Activated CD8-positive, alpha-beta T cell treated with anti-CD3 and anti-CD28 coated beads for 36 hours (primary cell): ENCODE data around the gene PLA2G3. TPM values are rescaled to one million over a fixed set of nuclear protein-coding genes. Genes with fewer than 3 reads are reported as not detected.
"Not testable (repeated sequence)": the region's sequence is repeated elsewhere in the genome, so short reads cannot be mapped to it uniquely, and the experiment has no call there.

ENCODE experiments used
- ATAC-seq: fragments of 200-7000 bp; cut with Tn5 transposase; one replicate; pipeline ENCODE4 v1.10.0; 2021; ENCODE audit warnings: mild to moderate bottlenecking, moderate library complexity
- CTCF ChIA-PET: fragments of 350-600 bp; sonication (Branson Sonifier 250); formaldehyde crosslinking; loops from one replicate; lab custom pipeline; 2021; ENCODE audit warnings: antibody characterized with exemption; lab: Charles Lee
- POLR2A ChIA-PET: fragments of 350-600 bp; sonication (Branson Sonifier 250); formaldehyde crosslinking; loops from one replicate; lab custom pipeline; 2021; ENCODE audit warnings: antibody characterized with exemption; lab: Charles Lee
- DNase-seq: peaks from one replicate; pipeline ENCODE4 v3.0.0-alpha.2; 2020
- H3K27ac Mint-ChIP-seq: one replicate; pipeline ENCODE4 v1.8.0; 2021; ENCODE audit warnings: mild to moderate bottlenecking, mixed read lengths
- H3K27me3 Mint-ChIP-seq: one replicate; pipeline ENCODE4 v1.8.0; 2021; ENCODE audit warnings: mixed read lengths
- H3K36me3 Mint-ChIP-seq: one replicate; pipeline ENCODE4 v1.8.0; 2021; ENCODE audit warnings: low read depth, mixed read lengths
- H3K4me1 Mint-ChIP-seq: one replicate; pipeline ENCODE4 v1.8.0; 2021; ENCODE audit warnings: low read depth, mixed read lengths
- H3K4me3 Mint-ChIP-seq: one replicate; pipeline ENCODE4 v1.8.0; 2021; ENCODE audit warnings: mild to moderate bottlenecking, moderate library complexity, mixed read lengths
- H3K9me3 Mint-ChIP-seq: one replicate; pipeline ENCODE4 v1.8.0; 2021; ENCODE audit warnings: mixed read lengths
- CTCF ChIP-seq: fragments of 200-600 bp; IDR thresholded peaks from one replicate; pipeline ENCODE4 v1.8.0; 2022; ENCODE audit warnings: antibody characterized with exemption, mild to moderate bottlenecking
- intact Hi-C: fragments of 100-400 bp; cut with micrococcal nuclease; formaldehyde crosslinking; loops from one replicate; pipeline ENCODE4 v1.10.0; 2022
- total RNA-seq, 2 experiments: library from RNA; stranded (reverse); gene quantifications; one replicate each; pipeline ENCODE4 v1.2.3, GENCODE V29; 2021

The PLA2G3 gene
- total RNA-seq, 2 experiments from 2014 or later, result not detected

GRCh38 chr22:31098632-31099110 lies 41.6 kb downstream of the PLA2G3 start:
- ATAC-seq (no peak), DNase-seq (no peak)
- TF ChIP-seq CTCF, result no peak

DNA sequence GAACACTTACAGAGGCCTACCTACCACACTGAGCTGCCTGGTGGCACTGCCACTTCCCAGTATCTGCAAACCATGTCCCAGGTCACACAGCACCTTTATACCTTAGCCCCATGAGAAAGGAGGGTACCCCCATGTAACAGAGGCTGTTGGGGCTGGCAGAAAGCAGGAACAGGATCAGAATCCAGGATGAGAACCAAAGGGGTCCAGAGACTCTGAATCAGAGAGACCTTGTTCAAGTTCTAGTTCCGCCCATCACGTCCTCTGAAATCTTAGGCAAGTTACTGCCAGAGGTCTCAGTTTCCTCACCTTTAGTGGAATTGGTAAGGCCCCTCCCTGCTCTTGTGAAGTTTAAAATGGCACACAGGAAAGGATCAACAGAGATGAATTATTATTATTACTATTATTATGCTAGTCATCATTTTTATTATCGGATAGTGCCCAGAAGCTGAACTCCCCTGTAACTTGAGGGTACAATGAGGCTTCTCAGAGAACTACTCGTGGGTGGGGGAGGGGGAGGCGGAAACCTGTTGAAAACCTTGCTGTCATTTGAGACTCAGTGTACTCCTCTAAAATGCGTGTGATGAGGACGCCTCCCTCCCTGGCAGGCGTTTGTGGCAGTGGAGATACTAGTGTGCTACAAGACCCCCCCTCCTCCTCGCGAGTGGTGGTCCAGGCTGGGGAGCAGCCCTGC lies 42.2 kb downstream of the PLA2G3 start:
- Mint-ChIP-seq H3K4me3 (no peak overlapping the region), H3K4me1 (no peaks in the 10 kb centered on the region), H3K36me3 (no peaks in the 10 kb centered on the region), H3K27ac (no peak overlapping the region), H3K9me3 (no peaks in the 10 kb centered on the region), H3K27me3 (no peaks in the 10 kb centered on the region)
- ATAC-seq (no peak), DNase-seq (no peak)
- no peak for TF ChIP-seq CTCF
- POLR2A ChIA-PET, result interaction anchor here (1.4 kb wide), 1 partner anchor 9 kb away, joined by 3 read pairs; the partner anchor contains the start of gene SELENOM
- CTCF ChIA-PET, result interaction anchor here (1.4 kb wide), 1 partner anchor 10 kb away, joined by 4 read pairs; no protein-coding TSS in a partner anchor
- intact Hi-C loops, result no loop called here

More at GRCh38 chr22:31098632-31099110, 41.6 kb downstream of the PLA2G3 start:
- ChIA-PET POLR2A (interaction anchor here (1.4 kb wide), 1 partner anchor 8 kb away, joined by 3 read pairs; the partner anchor contains the start of gene SELENOM), CTCF (interaction anchor here (1.1 to 1.4 kb wide), 2 partner anchors 9 to 10 kb away, joined by 3 to 4 read pairs; no protein-coding TSS in a partner anchor)
- intact Hi-C loops, result no loop called here
- Mint-ChIP-seq H3K27ac (no peak overlapping the region), H3K4me1 (no peaks in the 10 kb centered on the region), H3K9me3 (no peaks in the 10 kb centered on the region), H3K27me3 (no peaks in the 10 kb centered on the region), H3K4me3 (no peak overlapping the region), H3K36me3 (no peaks in the 10 kb centered on the region)

- H3K27me3 Mint-ChIP-seq, H3K4me1 Mint-ChIP-seq, intact Hi-C loops, ATAC-seq, CTCF ChIA-PET, H3K4me3 Mint-ChIP-seq, H3K36me3 Mint-ChIP-seq, DNase-seq, H3K9me3 Mint-ChIP-seq, H3K27ac Mint-ChIP-seq: not testable (repeated sequence)
- POLR2A ChIA-PET, result interaction anchor here (1.4 kb wide), 1 partner anchor 9 kb away, joined by 3 read pairs; the partner anchor contains the start of gene SELENOM
Measured at GRCh38 chr22:31097539-31097938, 42.8 kb downstream of the PLA2G3 start.

DNA sequence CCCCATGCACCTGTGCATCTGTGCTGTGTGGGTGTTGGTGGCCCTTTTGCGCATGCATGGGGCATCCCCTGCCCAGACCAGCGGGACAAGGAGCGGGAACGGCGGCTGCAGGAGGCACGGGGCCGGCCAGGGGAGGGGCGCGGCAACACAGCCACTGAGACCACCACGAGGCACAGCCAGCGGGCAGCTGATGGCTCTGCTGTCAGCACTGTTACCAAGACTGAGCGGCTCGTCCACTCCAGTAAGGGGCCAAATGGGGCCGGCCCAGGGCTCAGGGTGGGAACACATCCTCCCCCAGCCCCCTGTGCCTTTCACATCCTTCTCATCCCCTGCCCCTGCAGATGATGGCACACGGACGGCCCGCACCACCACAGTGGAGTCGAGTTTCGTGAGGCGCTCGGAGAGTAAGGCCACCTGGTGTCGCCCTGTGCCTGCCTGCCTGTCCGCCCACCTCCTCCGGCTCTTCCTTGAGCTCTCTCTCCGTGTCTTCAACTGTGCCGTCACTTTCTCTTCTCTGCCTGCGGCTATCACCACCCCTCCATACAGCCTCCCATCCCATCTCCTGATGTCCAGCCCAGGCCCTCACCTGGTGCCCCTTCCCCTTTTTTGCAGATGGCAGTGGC lies 43.5 kb downstream of the PLA2G3 start:
- Mint-ChIP-seq H3K27ac (no peak overlapping the region), H3K36me3 (no peaks in the 10 kb centered on the region), H3K4me1 (no peaks in the 10 kb centered on the region), H3K4me3 (no peak overlapping the region), H3K27me3 (no peaks in the 10 kb centered on the region), H3K9me3 (no peaks in the 10 kb centered on the region)
- intact Hi-C loops, result no loop called here
- ChIA-PET POLR2A (no interaction called here), CTCF (interaction anchor here (0.9 to 1.8 kb wide), 2 partner anchors 11 to 12 kb away, joined by 5 to 10 read pairs; partner anchors contain the start of gene SELENOM)
- DNase-seq (no peak), ATAC-seq (no peak)
- no peak for TF ChIP-seq CTCF

- Mint-ChIP-seq H3K27ac (no peak overlapping the region), H3K4me3 (no peak overlapping the region), H3K9me3 (no peaks in the 10 kb centered on the region), H3K36me3 (no peaks in the 10 kb centered on the region), H3K4me1 (no peaks in the 10 kb centered on the region), H3K27me3 (no peaks in the 10 kb centered on the region)
- no peak for TF ChIP-seq CTCF
- ChIA-PET POLR2A (interaction anchor here (0.6 kb wide), 1 partner anchor 145 kb away, joined by 3 read pairs; no protein-coding TSS in a partner anchor), CTCF (interaction anchor here (0.9 to 1.8 kb wide), 5 partner anchors 9 to 217 kb away, joined by 3 to 10 read pairs (median 4); partner anchors contain the start of gene SELENOM)
- no peak for DNase-seq
- no peak for ATAC-seq
- intact Hi-C loops, result no loop called here
Measured at GRCh38 chr22:31095637-31096249, 44.6 kb downstream of the PLA2G3 start.
